GM21360 (cell line): ENCODE measurements around the gene NPAS2.

Experiments
- ATAC-seq: cut with Tn5 transposase; IDR thresholded peaks from one replicate; pipeline ENCODE4 v1.9.1; 2021; ENCODE audit warnings: mild to moderate bottlenecking, moderate library complexity; ENCODE audit not compliant: unreplicated experiment

NPAS2 gene

DNA sequence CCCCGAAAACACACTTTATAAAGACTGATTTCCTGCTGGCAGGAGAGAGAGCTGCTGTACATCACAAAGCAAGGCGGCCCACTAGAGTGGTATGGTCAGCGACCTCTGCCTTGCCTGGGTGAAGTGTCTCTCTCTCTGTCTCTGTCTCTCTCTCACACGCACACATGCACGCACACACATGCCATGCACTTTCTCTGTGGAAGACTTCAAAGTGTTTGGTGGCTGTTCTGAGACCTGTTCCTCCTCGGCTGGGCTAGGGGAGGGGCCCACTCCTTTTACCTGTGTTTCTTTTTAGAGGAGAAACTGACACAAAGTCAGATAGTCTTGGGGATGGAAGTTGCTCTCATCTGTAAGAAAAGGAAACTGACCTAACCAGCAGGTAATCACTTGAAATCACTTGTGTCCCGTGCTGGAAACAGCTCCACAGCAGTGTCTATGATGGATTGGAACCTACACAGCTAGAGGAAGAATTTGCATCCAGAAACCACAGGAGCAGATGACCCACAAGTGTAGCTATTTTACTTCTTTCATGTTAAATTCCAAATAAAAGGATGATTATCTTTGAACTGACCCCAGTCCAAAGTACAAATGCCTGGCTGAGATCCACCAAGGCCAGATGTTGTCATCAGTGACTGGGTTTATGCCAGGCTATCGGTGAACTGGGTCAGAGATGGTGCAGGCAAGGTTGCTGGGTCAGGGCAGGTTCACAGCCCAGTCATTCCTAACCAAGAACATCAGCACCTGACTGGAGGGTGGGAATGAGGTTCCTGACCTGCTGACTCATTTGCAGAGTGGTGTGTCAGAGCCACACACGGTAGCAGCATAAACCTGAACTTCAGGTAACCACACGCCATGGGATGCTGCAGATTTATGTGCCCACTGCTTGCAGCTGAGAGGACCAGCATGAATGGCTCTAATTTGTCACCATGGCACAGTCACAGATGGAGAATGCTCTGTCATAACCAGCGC lies 63.0 kb downstream of the NPAS2 start:
- no peak for ATAC-seq

DNA sequence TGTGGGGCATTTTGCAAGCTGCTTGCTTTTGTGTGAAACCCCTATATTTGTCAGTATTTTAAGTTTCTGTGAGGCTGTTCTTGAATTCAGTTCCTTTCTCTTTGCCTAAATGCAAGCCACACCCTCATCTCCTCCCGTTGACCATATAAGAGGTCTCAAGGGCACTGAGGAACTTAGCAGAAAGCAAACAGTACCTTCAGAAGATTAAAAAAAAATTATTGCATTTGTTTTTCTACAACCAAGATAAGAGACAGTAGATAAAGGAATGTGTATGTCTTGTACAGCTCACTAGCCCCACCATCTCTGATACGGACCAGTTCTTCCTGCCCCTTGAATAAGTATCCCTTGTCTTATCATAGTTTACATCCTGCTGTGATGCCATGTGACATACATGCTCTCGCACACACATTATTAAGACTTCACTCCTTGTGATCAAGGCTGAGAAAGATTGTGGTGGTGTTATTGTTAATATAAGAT lies 64.2 kb downstream of the NPAS2 start:
- ATAC-seq: no peak

DNA sequence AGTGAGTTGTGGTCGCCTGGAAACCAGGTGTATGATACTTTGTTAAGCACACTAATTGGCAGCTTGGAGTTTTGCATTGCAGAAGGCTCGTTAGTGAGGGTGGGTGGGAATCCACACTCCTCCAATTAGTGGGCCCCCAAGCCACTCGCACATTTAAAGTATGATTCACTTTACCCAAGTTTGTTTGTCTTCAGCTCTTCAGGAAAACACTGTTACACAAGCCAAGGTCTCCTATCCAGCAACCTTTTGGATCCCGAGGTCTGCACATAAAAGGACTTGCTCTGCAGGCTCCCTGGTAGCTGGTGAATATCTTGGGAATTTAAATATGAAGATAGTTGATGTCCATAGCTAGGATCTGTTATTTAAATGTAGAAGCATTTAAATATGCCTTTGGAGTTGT lies 66.1 kb downstream of the NPAS2 start:
- no peak for ATAC-seq

DNA sequence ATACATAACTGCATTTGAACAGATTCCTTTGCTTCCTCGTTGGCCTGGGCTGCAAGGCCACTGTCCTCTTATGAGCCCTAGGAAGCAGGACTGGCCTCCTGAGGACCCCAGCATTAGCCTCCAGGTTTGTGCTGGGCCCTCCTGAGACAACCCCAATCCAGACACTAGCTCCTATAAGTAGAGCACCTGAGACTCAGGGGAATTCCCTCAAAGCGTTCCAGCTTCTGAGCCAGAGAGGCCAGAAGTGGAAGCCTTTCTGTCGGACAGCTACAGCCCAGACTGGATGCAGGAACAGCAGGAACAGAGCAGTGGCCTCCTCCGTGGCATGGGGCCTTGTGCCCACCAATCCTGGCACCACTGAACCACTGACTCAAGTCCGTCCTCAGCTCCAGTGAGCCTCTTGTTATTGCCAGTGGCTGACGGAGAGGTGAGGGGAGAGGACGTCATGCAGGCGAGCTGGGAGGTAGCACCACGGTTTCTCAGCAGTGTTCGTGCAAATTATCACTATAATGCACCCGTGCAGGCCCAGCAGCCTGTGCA lies 67.2 kb downstream of the NPAS2 start:
- ATAC-seq: no peak

DNA sequence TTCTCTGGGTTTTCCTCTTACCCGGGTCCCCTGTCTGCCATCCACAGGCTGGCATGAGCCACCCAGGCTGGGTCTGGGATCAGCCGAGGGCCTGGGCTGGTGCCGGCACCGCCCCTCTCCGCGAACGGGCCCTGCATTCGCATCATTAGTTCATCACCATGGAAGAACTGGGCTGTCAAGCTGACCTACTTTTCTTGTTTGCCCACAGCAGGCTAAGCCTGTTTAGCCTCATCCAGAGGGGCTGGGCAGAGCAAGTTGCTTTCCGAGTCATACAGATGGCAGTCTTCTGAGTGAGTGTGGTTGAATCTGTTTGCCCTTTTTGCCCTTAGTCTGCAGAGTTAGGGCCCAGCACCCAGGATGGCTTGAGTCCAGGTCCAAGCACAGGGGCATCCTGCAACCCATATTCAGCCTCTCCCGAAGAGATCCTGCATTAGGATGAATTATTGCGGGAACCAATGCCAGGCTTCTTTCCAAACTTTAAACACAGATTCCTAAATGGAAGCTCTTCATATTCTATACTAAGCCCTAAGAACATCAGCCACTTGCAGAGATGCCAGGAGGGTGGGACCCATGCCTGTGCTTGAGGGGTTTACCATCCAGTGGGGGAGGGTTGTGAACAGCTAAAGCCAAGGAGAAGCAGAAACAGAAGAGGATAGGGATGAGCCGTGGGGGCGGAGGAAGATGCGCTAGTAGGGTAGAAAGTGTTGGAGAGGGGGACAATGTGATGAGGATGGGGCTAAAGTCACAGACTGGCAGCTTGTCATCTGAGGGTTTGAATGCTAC lies 68.0 kb downstream of the NPAS2 start:
- ATAC-seq: no peak

DNA sequence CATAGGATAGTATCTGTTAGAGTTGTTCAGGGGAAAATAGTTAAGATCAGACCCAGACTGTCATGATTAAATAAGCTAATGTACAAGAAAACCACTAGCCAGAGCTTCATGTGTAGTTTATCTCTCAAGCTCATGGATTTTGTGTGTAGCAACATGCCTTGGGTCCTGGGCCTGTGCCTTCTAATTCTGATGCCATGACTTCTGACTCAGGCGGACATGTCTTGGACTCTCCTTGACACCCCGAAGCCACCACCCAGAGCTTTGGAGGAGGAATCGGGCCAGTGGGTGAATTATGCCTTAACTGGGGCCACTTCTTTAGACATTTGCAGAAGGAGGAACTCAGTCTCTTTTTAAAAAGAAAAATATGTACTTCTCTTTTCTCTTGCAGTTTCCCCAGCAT lies 68.7 kb downstream of the NPAS2 start:
- ATAC-seq: no peak

DNA sequence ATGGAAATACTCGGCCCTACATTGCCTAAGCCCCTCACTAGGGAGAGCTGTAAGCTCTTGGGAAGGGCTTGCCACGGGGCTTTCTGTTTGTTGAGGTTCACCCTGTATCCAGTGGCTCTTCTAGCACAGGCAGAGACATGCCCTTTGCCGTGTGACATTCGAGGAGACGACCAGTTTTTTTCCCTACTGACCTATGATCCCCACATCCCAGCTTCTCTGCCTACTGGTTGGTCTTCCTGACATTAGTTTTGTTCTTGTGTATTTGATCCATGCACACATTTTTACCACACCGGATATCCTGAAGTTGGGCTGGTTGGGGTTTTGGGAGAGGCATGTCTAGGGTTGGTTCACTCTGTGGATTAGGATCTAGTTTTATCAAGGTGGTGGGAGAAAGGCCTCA lies 69.3 kb downstream of the NPAS2 start:
- ATAC-seq: no peak

DNA sequence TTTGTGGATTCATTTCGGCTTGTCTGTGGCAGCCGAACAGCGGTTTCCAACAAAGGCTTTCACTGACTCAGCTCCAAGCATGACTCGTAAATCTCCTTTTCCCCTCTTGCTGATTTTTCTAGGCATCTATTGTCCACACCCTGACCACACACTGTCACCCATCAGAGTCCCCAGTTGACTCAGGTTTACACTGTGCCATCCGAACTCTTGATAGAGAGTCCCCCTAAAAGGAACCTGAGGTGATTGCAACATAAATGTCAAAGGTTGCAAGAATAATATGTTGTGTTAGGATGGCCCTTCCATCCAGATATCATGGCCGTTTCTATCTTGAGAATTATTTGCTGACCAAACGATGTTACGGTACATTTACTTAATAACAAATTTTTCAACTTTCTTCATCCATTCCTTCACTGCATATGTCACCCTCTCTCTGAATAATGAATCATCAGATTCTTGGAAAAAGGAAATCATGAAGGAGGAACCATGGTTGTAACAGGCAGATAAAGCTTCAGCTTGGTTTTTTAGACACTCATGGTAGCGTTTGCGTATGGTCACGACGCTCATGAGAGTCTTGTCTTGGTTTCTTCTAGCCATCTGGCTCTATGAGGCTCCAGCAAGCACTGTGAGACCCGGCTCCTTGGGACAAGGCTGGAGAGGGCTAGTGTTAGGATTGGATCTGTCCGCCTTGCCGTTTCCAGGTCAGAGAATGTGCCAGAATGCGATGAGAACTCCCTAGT lies 72.1 kb downstream of the NPAS2 start:
- no peak for ATAC-seq

DNA sequence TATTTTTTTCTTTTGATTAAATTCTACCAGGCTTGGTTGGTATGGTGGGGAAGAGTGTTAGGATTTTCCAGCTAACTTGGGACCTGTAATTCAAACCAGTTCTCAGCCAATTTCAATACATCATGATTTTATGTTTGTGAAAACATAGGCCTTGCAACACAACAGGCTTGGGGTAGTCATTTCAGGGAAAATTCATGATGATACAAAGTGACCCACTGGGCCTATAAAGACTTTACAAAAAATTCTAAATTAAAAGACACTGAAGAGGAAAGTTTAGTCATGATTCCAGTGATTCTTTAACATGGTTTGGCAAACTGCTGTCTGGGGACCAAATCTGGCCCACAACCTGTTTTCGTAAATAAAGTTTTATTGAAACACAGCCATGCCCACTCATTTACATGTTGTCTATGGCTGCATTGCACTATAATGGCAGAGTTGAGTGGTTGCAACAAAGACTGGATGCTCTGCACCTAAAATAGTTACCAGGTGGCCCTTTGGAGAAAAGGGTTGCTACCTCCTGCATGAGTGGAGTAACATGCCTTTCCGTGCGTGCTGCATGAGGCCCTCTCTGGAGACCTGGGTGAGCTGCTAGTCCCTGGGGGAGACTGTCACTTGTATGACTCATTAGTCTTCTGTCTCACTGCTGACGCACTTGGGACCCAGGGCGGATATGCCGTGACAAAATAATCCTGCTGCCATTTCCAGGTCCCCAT lies 73.6 kb downstream of the NPAS2 start:
- no peak for ATAC-seq

DNA sequence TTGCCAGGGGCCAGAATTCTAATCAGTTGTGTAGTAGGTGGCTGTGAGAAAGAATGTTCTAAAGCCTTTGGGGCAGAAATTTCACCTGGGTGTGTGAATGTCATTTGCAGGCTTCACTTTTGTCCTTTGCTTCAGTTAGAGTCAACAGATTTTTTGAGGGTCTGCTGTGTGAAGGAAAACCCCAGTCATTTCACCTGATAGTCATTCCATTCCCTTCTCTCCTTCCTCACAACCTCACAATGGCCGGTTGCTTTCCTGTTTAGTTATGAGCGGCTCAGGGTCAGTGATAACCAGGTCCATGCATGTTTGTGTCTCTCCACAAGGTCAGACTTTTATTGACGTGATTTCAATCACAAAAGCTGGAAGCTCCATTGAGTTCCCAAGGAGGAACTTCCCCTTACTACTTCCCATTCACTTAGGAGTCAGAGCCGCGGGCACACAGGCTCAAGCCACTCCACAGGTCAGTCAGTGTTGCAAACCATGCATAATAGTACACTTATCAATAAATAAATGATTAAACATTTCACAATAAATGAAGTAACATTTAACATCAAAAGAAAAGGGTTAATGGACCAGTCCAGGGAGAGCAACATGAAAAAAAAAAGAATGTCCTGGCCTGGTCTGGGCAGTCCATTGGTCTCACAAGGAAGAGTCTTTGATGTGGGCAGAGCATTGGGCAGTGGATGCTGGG lies 74.3 kb downstream of the NPAS2 start:
- no peak for ATAC-seq

DNA sequence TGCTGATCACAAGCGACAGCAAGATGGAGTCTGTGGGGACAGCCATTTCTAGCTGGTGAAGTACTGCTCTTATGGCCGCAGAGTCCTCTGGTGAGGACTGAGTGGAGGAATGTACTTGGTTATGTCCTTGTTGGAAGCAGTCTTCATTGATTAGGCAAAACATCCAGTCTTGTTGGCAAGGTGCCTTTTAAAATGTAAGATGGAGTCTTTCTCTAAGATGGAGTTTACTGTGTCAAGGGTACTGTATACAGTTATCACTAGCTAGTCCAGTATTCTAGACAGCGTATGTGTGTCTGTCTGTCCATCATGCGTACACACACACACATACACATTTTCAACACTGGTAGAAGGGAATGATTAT lies 74.8 kb downstream of the NPAS2 start:
- ATAC-seq: no peak

DNA sequence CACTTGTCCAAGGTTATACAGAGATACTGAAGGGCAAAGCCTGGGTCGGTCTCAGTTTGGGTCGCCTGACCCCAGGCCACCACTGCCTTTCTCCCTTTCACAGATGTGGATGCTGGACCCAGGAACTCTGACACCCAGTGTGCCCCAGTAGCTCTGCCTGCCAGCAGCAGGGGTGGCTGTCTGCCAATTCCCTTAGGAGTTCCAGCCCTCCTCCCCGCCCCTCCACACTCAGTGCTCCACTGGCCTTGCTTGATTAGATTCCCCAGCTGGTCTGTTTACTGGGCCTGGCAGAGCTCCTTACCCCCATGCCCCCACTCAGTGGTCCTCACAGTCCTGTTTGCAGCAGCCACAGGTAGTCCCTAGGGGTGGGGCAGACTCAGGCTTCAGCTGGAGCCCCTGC lies 75.5 kb downstream of the NPAS2 start:
- ATAC-seq: no peak

DNA sequence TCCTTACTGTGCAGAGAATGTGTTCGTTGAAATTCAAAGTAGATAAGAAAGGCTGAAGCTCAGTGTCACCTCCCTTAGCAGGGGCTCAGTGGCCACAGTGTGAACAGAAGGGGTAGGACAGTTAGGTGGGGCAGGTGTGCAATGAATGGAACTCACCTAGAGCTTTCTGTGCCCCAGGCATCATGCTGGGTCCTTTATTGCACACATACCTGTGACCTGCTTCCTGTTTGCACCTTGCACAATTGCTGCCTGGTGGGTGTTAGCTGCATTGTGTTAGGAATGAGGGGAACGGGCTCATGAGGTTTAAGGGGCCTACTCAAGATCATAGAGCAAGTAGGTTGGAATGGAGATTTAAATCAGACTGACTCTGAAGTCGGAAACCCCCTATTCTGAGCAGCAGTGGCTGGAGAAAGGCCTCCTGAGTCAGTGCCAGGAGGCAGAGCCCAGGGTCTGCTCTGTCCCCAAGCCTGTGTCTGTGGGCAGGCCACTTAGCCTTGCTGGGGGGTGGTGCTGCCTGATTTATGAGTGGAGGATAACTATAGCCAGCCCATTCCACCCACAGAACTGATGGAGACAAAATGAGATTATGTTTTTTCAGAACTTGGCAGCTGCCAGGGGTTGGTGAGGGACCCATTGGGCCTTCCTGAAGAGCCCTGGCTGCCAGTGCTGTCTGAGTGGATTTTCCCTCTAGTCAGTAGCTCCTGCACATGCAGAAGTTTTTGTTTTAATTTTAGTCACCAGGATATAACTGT lies 76.2 kb downstream of the NPAS2 start:
- no peak for ATAC-seq

DNA sequence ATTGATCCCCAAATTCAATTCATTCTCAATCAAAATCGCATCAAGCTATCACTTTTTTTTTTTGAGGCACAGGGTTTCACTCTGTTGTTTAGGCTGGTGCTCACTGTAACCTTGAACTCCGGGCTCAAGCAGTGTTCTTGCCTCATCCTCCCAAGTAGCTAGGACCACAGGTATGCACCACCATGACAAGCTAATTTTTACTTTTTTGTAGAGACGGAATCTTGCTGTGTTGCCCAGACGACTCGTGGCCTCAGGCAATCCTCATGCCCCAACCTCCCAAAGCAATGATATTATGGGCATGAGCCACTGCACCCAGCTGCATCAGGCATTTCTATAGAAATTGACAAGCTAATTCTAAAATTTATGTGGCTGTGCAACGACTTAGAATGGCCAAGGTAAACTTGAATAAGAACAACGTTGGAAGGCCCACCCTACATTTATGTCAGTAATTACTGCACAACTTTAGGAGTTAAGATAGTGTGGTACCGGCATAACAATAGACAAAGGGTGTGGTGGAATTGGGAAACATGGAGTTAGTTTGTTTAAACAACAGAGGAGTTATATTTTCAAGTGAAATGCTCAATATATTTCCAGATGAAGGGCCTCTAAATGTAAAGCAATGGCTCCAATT lies 78.2 kb downstream of the NPAS2 start:
- ATAC-seq: no peak

DNA sequence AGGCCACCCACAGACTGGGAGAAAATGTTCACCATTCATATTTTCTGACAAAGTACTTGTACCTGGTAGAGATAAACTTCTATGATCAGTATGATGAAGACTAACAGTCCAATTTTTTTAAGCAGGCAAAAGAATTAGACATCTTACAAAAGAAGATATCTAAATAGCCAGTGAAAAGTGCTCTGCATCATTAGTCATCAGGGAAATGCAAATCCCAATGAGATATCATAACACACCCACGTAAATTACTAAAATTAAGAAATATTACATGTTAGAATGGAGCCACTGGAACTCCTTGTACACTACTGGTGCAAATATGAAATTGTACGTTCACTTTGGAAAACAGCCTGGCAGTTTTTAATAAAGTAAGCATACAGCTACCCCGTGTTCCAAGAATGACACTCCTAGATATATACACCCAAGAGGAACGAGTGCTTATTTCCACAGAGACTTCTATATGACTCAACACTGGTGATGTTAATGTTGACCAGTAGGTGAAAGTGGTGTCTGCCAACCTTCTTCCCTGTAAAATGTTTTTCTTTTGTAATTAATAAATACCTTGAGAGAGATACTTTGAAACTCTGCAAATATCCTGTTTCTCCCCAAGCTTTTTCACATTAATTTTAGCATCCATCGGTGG lies 80.3 kb downstream of the NPAS2 start:
- ATAC-seq: no peak

DNA sequence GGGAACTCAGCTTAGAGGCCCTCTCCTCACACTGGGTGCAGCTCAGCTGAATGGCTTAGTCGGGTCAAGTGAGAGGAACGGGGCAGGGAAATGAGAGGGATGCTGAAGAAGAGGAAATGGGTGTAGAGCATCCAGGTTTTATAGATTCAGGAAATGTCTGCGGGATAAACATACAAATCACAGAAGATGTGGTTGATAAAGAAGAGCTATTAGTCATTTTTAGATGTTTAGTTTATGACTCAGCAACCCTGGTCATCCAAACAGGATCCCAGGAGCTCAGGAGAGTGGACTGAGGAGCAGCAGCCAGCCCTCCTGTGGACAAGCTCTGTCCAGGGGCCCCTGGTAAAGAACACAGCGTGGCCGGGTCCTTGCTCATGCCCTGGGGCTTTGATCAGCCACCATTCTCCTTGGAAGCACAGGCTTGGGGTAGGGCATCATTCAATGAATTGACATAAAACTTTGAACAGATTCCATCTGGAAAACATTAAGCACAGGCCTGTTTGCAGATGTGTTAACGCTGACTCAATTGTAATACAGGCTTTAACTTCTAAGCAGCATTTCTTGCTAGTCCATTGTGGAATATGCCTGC lies 83.0 kb downstream of the NPAS2 start:
- no peak for ATAC-seq

DNA sequence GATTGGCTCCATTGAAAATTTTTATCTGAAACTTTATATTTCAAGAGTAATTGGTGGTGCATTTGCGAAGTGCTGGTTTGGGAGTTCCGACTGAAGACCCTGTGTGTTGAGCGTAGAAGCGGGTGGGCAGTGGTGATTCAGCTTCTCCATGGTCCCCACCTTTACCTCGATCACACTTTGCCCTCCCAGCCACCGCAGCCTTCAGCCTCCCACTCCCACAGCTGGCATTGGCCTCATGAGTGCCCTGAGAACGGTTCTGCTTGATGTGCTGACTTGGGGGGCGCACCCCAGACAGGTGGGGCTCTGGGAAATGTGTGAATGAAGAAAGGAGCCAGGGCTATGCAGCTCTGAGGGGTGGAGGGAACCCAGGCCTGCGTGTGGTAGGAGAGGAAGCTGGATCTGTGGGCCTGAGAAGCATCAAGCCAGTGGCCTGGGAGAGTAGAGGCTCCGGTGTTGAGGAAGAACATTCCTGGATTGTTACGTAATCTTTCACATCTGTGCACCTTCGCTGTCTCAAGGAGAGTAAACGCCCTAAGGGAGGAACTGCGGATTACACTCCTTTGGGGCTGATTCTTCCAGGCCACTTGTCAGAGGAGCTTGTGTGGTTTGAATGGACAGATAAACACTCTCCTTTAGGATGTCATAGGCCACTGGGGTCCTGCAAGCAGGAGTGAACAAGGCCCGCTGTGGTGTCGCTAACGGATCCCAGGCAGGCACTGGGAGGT lies 83.8 kb downstream of the NPAS2 start:
- ATAC-seq: no peak
